ENCODE results near the gene GRK6.
"Not testable (repeated sequence)": the region's sequence is repeated elsewhere in the genome, so short reads cannot be mapped to it uniquely, and the experiment has no call there.

GRK6 gene

GRCh38 chr5:177471610-177472356 lies 45.3 kb downstream of the GRK6 start:
- DNase-seq (ENCODE audit: low read depth in 2 of 2), result no peak

- DNase-seq (ENCODE audit: low read depth in 2 of 2), result no peak
Measured at GRCh38 chr5:177472460-177473442, 46.3 kb downstream of the GRK6 start.

GRCh38 chr5:177473443-177474001 lies 47.0 kb downstream of the GRK6 start, which contains the start of gene DBN1:
Gene DBN1 (minus strand): TSS chr5:177473634. CDS start chr5:177473521, 113 bp downstream.
- DNase-seq (ENCODE audit: low read depth in 2 of 2), result no peak

GRCh38 chr5:177474002-177474476 lies 47.6 kb downstream of the GRK6 start:
- DNase-seq (ENCODE audit: low read depth in 2 of 2), result no peak

GRCh38 chr5:177474846-177475562 lies 48.5 kb downstream of the GRK6 start:
- DNase-seq (ENCODE audit: low read depth in 2 of 2), result no peak

GRCh38 chr5:177475563-177476427 lies 49.3 kb downstream of the GRK6 start:
- DNase-seq (ENCODE audit: low read depth in 2 of 2), result no peak

- no peak for DNase-seq (ENCODE audit: low read depth in 2 of 2)
Measured at GRCh38 chr5:177476531-177477233, 50.2 kb downstream of the GRK6 start.

GRCh38 chr5:177477701-177478477 lies 51.4 kb downstream of the GRK6 start:
- DNase-seq (ENCODE audit: low read depth in 2 of 2), result no peak

- no peak for DNase-seq (ENCODE audit: low read depth in 2 of 2)
Measured at GRCh38 chr5:177478711-177479646, 52.5 kb downstream of the GRK6 start.

- no peak for DNase-seq (ENCODE audit: low read depth in 2 of 2)
Measured at GRCh38 chr5:177479774-177480173, 53.3 kb downstream of the GRK6 start.

GRCh38 chr5:177482359-177482795 lies 55.9 kb downstream of the GRK6 start:
- no peak for DNase-seq (ENCODE audit: low read depth in 2 of 2)

- no peak for DNase-seq (ENCODE audit: low read depth in 2 of 2)
Measured at GRCh38 chr5:177483042-177483441, 56.6 kb downstream of the GRK6 start.

GRCh38 chr5:177483994-177484901 lies 57.8 kb downstream of the GRK6 start:
- DNase-seq (ENCODE audit: low read depth in 2 of 2), result no peak

- DNase-seq (ENCODE audit: low read depth in 2 of 2), result no peak
Measured at GRCh38 chr5:177484902-177485549, 58.5 kb downstream of the GRK6 start.

GRCh38 chr5:177485753-177486152 lies 59.3 kb downstream of the GRK6 start:
- not testable (repeated sequence) for DNase-seq (ENCODE audit: low read depth in 2 of 2)

GRCh38 chr5:177486256-177486655 lies 59.8 kb downstream of the GRK6 start:
- no peak for DNase-seq (ENCODE audit: low read depth in 2 of 2)
